ENCODE measurements around the gene SLC35E3. TPM values are rescaled to one million over a fixed set of nuclear protein-coding genes. Genes with fewer than 3 reads are reported as not detected.

SLC35E3 gene
- total and polyA plus RNA-seq, 2 of the 13 experiments (the other 11 are each of a cell fraction or from before 2014, with no cell fraction given), result 13.0 to 22.1 TPM

- TF ChIP-seq ZNF770 (CRISPR knock-in tag; IDR thresholded peaks at IDR 0.05) (peak; percentile 91), POLR2A (IDR thresholded peaks at IDR 0.05; ENCODE audit: insufficient read depth in 1 of 2, low read depth in 2 of 2, low read length in 2 of 2) (0 out of 4 replicates have a peak, but pooled peaks of 1 of the 2 experiments have one; percentile 19), RBFOX2 (IDR thresholded peaks at IDR 0.05; ENCODE audit: low read depth, low read length) (peak; percentile 69)
Observed at GRCh38 chr12:68821357-68822188, 75.6 kb downstream of the SLC35E3 start (continued).

GRCh38 chr12:68823696-68824095 is 77.7 kb downstream of the SLC35E3 start:
- WGBS (ENCODE audit: low lambda C conversion rate), result 95% methylated on average over 3 of the region's 3 CpGs
- H3K79me2 ChIP-seq (ENCODE audit: insufficient read depth, low read length), result peaks cover 47% of the 10 kb centered on the region
- no peak overlapping the region for H3K4me3 ChIP-seq (replicated peaks in 1 of 3; ENCODE audit: insufficient read depth in 1 of 3, low read depth in 2 of 3, low read length in 3 of 3)
- H4K20me1 ChIP-seq (ENCODE audit: insufficient read depth, low read length), result peaks cover 39% of the 10 kb centered on the region
- no peak for DNase-seq (ENCODE audit: low spot score)
- ChIA-PET POLR2A (interaction anchor here (0.6 kb wide), 1 partner anchor 8 kb away, joined by 3 read pairs; no protein-coding TSS in a partner anchor), CTCF (ENCODE audit: low intra/inter-chr PET ratio, low total read pairs) (no interaction called here)
- peak; percentile 25 to 31; a peak in 1 of 4 replicates for TF ChIP-seq POLR2A (IDR thresholded peaks at IDR 0.05; ENCODE audit: insufficient read depth in 1 of 2, low read depth in 2 of 2, low read length in 2 of 2)
- 0 out of 2 replicates have a peak, but pooled peaks have one; percentile 9 for TF ChIP-seq RBFOX2 (IDR thresholded peaks at IDR 0.05; ENCODE audit: low read depth, low read length)
- TF ChIP-seq POLR2G (IDR thresholded peaks at IDR 0.05; ENCODE audit: low read depth, low read length), result peak; percentile 20; the same call in 1 of the 2 replicates
- TF ChIP-seq CREM (IDR thresholded peaks at IDR 0.05), result no peak
- no peak for TF ChIP-seq CREM (CRISPR knock-in tag; IDR thresholded peaks at IDR 0.05)
- TF ChIP-seq ZNF12 (CRISPR knock-in tag; IDR thresholded peaks at IDR 0.05), result no peak
- TF ChIP-seq RBM22 (optimal IDR thresholded peaks at IDR 0.05; ENCODE audit: low read length), result peak; percentile 80
- peaks cover 44% of the 10 kb centered on the region for H3K4me1 ChIP-seq (ENCODE audit: insufficient read depth, low read length)
- no peaks in the 10 kb centered on the region for H3K27me3 ChIP-seq (ENCODE audit: control insufficient read depth in 1 of 2, insufficient read depth in 2 of 2, low read length in 2 of 2)
- no peak overlapping the region for H3K4me2 ChIP-seq (ENCODE audit: low read depth, low read length)
- no peak overlapping the region for H3K9ac ChIP-seq (ENCODE audit: insufficient read depth, low read depth, low read length)
- no peak; the same call in 2 of the 3 replicates for ATAC-seq
- no peak overlapping the region for H3K27ac ChIP-seq (ENCODE audit: extremely low read length, insufficient read depth, low read length)
- FAIRE-seq, result no peak
- H3K9me3 ChIP-seq (ENCODE audit: low read length), result no peaks in the 10 kb centered on the region
- in situ Hi-C loops (cut with HindIII; ENCODE audit: extremely low pct_ligation_motif_present, low pct_unique_long_range_greater_than_20kb), result no loop called here
- peaks cover 17 to 74% of the 10 kb centered on the region in 2 experiments for H3K36me3 ChIP-seq (replicated peaks in 1 of 2; ENCODE audit: control insufficient read depth in 1 of 2, insufficient read depth in 2 of 2, low read length in 2 of 2)
- no TSS peak for BruUV-seq (replicated peaks)
- H2AFZ ChIP-seq (ENCODE audit: low read length), result no peak overlapping the region
- intact Hi-C loops (cut with micrococcal nuclease; ENCODE audit: unreplicated experiment), result no loop called here

Data from HepG2 (cell line).